Hippocampal formation (tissue), 2 donors: ENCODE data around the gene KCNB1.
"Not testable (repeated sequence)": the region's sequence is repeated elsewhere in the genome, so short reads cannot be mapped to it uniquely, and the experiment has no call there.

Experiments used
- DNase-seq, 2 donors: peaks; one replicate each; lab custom pipeline; 2025; lab: John Stamatoyannopoulos, UW

Gene KCNB1

DNA sequence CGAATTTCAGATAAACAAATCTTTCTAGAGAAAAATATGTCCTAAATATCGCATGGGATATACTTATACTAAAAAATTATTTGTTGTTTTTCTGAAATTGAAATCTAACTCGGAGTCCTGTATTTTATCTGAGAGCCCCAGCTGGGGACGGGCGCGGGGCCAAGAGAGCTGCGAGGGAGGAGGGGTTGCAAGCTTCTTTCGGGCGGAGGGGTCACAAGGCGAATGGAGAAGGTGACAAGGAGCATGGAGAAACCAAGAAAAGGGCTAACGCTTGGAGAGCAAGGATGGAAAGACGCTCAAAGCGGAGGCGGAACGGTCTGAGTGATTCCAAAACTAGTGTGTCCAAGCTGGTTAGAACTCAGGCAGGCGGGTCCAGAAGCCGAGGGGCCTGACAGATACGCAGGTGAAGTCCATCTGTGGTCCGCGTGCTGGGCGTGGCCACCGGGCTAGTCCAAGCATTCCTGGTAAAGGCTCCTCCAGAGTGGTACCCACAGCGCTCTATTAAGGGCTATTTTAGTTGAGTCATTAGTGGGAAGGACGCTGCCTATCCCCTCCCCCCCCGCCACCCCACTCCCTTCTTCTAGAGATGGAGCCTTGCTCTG, 163.2 kb downstream of the KCNB1 start:
- no peak for DNase-seq

DNA sequence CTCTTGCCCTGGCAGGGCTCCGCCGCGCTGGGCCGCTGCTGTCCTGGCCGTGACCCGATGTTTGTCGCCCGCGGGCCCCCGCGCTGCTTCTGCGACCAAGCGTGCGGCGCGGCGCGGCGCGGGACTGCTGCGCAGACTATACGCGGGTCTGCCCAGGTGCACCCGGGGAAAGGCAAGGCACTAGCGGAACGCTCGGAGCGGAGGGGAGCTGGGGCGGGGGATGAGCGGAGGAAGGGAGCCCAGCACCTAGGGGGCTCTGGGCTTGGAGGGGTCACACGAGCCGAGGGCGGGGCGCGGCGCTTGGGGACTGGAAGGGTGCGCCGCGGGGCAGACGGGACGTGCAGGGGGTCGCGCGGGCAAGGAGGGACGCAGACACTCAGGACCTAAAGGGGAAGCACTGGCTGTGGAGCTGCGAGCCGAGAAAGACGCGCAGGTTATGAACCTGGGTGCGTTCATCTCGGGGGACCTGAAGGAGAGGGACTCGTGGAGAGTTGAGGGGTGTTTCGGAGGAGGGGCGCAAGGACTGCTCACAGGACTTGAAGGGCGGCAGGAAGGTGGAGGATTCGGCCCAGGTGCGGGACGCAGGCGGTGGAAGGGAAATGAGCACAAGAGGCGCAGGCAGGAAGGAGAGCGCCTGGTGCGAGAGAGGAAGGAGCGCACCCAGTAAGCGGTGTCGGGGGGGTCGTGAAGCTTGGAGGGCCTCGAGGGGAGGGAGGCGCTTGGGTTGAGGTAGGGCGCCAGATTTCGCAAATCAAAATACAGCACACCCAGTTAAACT, 163.8 kb downstream of the KCNB1 start:
- DNase-seq = no peak

DNA sequence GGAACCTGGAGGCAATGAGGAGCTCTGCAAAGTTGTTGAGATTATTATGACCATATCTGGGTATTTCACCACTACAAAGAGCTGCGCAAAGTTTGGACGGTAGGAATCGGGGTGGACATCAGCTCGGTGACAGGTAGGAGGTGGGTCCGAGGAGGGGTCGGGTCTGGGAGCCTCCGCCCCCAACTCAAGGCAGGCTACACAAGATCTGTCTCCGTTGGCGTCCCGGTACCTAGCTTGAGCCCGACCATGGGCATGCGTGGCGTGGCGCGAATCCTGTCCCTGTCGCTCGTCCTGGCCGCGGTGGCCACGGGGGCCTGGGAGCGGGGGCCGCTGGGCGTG, 164.4 kb downstream of the KCNB1 start:
- DNase-seq = no peak

- no peak for DNase-seq
These were observed 165.8 kb downstream of the KCNB1 start for GRCh38 chr20:49316704-49317103.

DNA sequence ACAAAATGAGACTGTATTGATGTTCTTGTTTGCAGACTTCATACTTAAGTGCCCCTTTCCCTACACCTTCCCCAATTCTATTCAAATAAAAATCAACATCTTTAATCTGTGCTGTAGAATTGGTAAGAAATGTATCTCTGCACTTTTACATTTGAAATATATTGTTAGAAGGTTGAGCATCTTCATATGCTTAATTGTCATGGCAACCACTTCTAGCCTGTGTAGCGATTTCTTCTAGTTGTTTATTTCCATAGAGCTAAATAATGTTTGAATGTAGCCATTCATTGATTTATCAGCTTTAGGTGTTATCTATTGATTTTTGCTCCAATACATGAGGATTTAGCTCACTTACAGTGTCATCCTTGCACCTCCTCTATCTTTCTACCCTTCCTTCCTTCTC, 166.9 kb downstream of the KCNB1 start:
- no peak for DNase-seq

DNA sequence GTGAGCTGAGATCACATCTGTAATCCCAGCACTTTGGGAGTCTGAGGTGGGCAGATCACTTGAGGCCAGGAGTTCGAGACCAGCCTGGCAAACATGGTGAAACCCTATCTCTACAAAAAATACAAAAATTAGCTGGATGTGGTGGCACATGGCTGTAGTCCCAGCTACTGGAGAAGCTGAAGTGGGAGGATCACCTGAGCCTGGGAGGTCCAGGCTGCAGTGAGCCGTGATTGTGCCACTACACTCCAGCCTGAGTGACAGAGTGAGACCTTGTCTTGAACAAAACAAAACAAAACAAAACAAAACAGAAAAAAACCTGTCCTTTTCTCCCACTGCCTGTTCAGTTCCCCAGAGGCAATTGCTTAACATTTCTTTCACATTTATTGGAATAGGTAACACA, 168.4 kb downstream of the KCNB1 start:
- not testable (repeated sequence) for DNase-seq
